K562 (cell line): ENCODE data around the gene MED22. TPM values are rescaled to one million over a fixed set of nuclear protein-coding genes. Genes with fewer than 3 reads are reported as not detected.

ENCODE experiments used
- CCAR2 ChIP-seq: fragments of 200-400 bp; formaldehyde crosslinking; IDR thresholded peaks from 2 replicates; pipeline ENCODE4 v1.6.1; 2017; ENCODE audit warnings: mild to moderate bottlenecking, low read depth, low read length
- CREB1 ChIP-seq, 2 experiments: sonication (generic) in 1 of 2; formaldehyde crosslinking in 1 of 2; IDR thresholded peaks; 2 replicates each; pipeline versions ENCODE4 v1.6.1 to v1.8.0; 2012 to 2022; ENCODE audit warnings: inconsistent platforms in 1 of 2, mild to moderate bottlenecking in 1 of 2, missing genetic modification reagents in 1 of 2, moderate library complexity in 1 of 2
- HDGF ChIP-seq: fragments of 450-650 bp; IDR thresholded peaks from 2 replicates; pipeline ENCODE4 v1.6.1; 2016
- ILK ChIP-seq: fragments of 450-650 bp; IDR thresholded peaks from 2 replicates; pipeline ENCODE4 v1.6.1; 2016; ENCODE audit warnings: missing genetic modification characterization, low read depth, mild to moderate bottlenecking, missing compliant biosample characterization, moderate library complexity, borderline replicate concordance
- NCOA1 ChIP-seq: fragments of 450-650 bp; IDR thresholded peaks from 2 replicates; pipeline ENCODE4 v1.6.1; 2016; ENCODE audit warnings: low read depth
- PHB ChIP-seq: fragments of 250-450 bp; sonication (Bioruptor Pico); IDR thresholded peaks from 2 replicates; pipeline ENCODE4 v1.5.0; 2021
- PHF20 ChIP-seq: fragments of 450-650 bp; IDR thresholded peaks from 2 replicates; pipeline ENCODE4 v1.6.1; 2018; ENCODE audit not compliant: partially characterized antibody
- RBM14 ChIP-seq: fragments of 200-400 bp; formaldehyde crosslinking; IDR thresholded peaks from 2 replicates; pipeline ENCODE4 v1.6.1; 2018; ENCODE audit warnings: low read depth, mild to moderate bottlenecking, low read length, moderate library complexity, borderline replicate concordance; ENCODE audit not compliant: insufficient read depth
- RBM17 ChIP-seq: fragments of 200-400 bp; formaldehyde crosslinking; IDR thresholded peaks from 2 replicates; pipeline ENCODE4 v1.6.1; 2017; ENCODE audit warnings: low read depth, mild to moderate bottlenecking, low read length, borderline replicate concordance
- SMAD2 ChIP-seq: fragments of 150-350 bp; IDR thresholded peaks from 2 replicates; pipeline ENCODE4 v1.6.1; 2014; ENCODE audit warnings: low read depth, mild to moderate bottlenecking, low read length
- SMARCA5 ChIP-seq: fragments of 450-650 bp; IDR thresholded peaks from 2 replicates; pipeline ENCODE4 v1.6.1; 2016
- USF2 ChIP-seq: sonication (generic); formaldehyde crosslinking; IDR thresholded peaks from 2 replicates; pipeline ENCODE4 v1.5.0; 2020; ENCODE audit warnings: missing genetic modification reagents
- ZNF174 ChIP-seq: fragments of 250-450 bp; sonication (Bioruptor Pico); IDR thresholded peaks from 2 replicates; pipeline ENCODE4 v1.4.0; 2020; ENCODE audit warnings: mild to moderate bottlenecking
- ZNF212 ChIP-seq: fragments of 450-650 bp; formaldehyde crosslinking; IDR thresholded peaks from 2 replicates; pipeline ENCODE4 v1.4.0; 2020; ENCODE audit warnings: mild to moderate bottlenecking
- ZNF41 ChIP-seq: fragments of 250-450 bp; sonication (Bioruptor Pico); conservative IDR thresholded peaks from 2 replicates; pipeline ENCODE4 v1.4.0; 2020; ENCODE audit warnings: mild to moderate bottlenecking
- polyA plus RNA-seq, 8 experiments: library from polyadenylated mRNA; depleted of rRNA in 4 of 8; stranded (reverse) in 5 of 8; unstranded in 3 of 8; fragments of >200 nt; fragmentation: Nextera tagmentation in 2 of 8; fragmentation: Illumina TruSeq in 1 of 8; extraction: Ambion mirVana in 2 of 8; extraction: Trizol in 1 of 8; gene quantifications; 2 replicates each; pipeline versions ENCODE4 v1.2.1 to v1.2.3, GENCODE V29; 2011 to 2014; ENCODE audit warnings: inconsistent platforms in 1 of 8, missing spikeins in 1 of 8
- total RNA-seq, 7 experiments: library from RNA; depleted of rRNA in 6 of 7; stranded (reverse); fragments of >200 nt in 6 of 7; fragmentation: Illumina TruSeq in 2 of 7; extraction: Trizol in 2 of 7; gene quantifications; 2 replicates each; pipeline versions ENCODE4 v1.2.1 to v1.2.3, GENCODE V29; 2011 to 2021; ENCODE audit warnings: low replicate concordance in 1 of 7
- TF ChIP-seq, protein P1 (sequence below): sonication (generic); formaldehyde crosslinking; IDR thresholded peaks from 2 replicates; pipeline ENCODE4 v1.8.1; 2023; ENCODE audit warnings: missing genetic modification reagents, mild to moderate bottlenecking, borderline replicate concordance
- TF ChIP-seq, protein P2 (sequence below): fragments of 450-650 bp; formaldehyde crosslinking; IDR thresholded peaks from 2 replicates; pipeline ENCODE4 v1.4.0; 2020; ENCODE audit warnings: mild to moderate bottlenecking, mixed read lengths

The MED22 gene
- total and polyA plus RNA-seq, 9 of the 15 experiments (the other 6 are each of a cell fraction or from before 2014, with no cell fraction given), result 0.73 to 35.6 (median 22.3) TPM

GRCh38 chr9:133375724-133376654 lies 28.1 kb upstream of the MED22 start, which contains the start of the genes STKLD1 and SURF4 (continued):
- TF ChIP-seq, protein P1, sequence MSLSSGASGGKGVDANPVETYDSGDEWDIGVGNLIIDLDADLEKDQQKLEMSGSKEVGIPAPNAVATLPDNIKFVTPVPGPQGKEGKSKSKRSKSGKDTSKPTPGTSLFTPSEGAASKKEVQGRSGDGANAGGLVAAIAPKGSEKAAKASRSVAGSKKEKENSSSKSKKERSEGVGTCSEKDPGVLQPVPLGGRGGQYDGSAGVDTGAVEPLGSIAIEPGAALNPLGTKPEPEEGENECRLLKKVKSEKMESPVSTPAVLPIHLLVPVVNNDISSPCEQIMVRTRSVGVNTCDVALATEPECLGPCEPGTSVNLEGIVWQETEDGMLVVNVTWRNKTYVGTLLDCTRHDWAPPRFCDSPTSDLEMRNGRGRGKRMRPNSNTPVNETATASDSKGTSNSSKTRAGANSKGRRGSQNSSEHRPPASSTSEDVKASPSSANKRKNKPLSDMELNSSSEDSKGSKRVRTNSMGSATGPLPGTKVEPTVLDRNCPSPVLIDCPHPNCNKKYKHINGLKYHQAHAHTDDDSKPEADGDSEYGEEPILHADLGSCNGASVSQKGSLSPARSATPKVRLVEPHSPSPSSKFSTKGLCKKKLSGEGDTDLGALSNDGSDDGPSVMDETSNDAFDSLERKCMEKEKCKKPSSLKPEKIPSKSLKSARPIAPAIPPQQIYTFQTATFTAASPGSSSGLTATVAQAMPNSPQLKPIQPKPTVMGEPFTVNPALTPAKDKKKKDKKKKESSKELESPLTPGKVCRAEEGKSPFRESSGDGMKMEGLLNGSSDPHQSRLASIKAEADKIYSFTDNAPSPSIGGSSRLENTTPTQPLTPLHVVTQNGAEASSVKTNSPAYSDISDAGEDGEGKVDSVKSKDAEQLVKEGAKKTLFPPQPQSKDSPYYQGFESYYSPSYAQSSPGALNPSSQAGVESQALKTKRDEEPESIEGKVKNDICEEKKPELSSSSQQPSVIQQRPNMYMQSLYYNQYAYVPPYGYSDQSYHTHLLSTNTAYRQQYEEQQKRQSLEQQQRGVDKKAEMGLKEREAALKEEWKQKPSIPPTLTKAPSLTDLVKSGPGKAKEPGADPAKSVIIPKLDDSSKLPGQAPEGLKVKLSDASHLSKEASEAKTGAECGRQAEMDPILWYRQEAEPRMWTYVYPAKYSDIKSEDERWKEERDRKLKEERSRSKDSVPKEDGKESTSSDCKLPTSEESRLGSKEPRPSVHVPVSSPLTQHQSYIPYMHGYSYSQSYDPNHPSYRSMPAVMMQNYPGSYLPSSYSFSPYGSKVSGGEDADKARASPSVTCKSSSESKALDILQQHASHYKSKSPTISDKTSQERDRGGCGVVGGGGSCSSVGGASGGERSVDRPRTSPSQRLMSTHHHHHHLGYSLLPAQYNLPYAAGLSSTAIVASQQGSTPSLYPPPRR (CRISPR knock-in tag), result no peak
- no peak for TF ChIP-seq ZNF212 (CRISPR knock-in tag)
- TF ChIP-seq CREB1 (IDR thresholded peaks at IDR 0.05), result peak; percentile 54
- TF ChIP-seq CREB1 (CRISPR knock-in tag; IDR thresholded peaks at IDR 0.05), result peak; percentile 63; the same call in 1 of the 2 replicates
- TF ChIP-seq HDGF, result no peak
- no peak for TF ChIP-seq ILK (tag)
- no peak for TF ChIP-seq SMAD2
- TF ChIP-seq USF2, result no peak
- no peak for TF ChIP-seq PHB (CRISPR knock-in tag)
- TF ChIP-seq ZNF174 (CRISPR knock-in tag), result no peak
- no peak for TF ChIP-seq RBM14
- no peak for TF ChIP-seq ZNF41 (CRISPR knock-in tag)
- TF ChIP-seq, protein P2, sequence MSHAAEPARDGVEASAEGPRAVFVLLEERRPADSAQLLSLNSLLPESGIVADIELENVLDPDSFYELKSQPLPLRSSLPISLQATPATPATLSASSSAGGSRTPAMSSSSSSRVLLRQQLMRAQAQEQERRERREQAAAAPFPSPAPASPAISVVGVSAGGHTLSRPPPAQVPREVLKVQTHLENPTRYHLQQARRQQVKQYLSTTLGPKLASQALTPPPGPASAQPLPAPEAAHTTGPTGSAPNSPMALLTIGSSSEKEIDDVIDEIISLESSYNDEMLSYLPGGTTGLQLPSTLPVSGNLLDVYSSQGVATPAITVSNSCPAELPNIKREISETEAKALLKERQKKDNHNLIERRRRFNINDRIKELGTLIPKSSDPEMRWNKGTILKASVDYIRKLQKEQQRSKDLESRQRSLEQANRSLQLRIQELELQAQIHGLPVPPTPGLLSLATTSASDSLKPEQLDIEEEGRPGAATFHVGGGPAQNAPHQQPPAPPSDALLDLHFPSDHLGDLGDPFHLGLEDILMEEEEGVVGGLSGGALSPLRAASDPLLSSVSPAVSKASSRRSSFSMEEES (CRISPR knock-in tag), result no peak
- no peak for TF ChIP-seq RBM17
- TF ChIP-seq NCOA1, result no peak
- no peak for TF ChIP-seq PHF20
- TF ChIP-seq CCAR2, result no peak
- TF ChIP-seq SMARCA5, result no peak
